Stomach (tissue), 9 donors: Measurements from ENCODE around the gene GP5. TPM values are rescaled to one million over a fixed set of nuclear protein-coding genes. Genes with fewer than 3 reads are reported as not detected.

Experiments
- DNase-seq, 2 donors: peaks; one replicate each; pipeline versions ENCODE4 v3.0.0 to v3.0.0-alpha.2; 2013 to 2019
- H3K27ac ChIP-seq, 5 donors: fragments of 200-600 bp in 4 of 5; sonication (generic) in 4 of 5; one replicate each; pipeline ENCODE4 v1.5.1; 2013 to 2019; ENCODE audit warnings: mild to moderate bottlenecking in 1 of 5, moderate library complexity in 1 of 5
- H3K27me3 ChIP-seq, 3 donors: fragments of 200-600 bp; sonication (generic); one replicate each; pipeline ENCODE4 v1.5.1; 2017 to 2019; ENCODE audit warnings: mixed run types in 1 of 3
- H3K36me3 ChIP-seq, 4 donors: fragments of 200-600 bp; sonication (generic); 1 replicate in 3 of 4; 2 replicates in 1 of 4; pipeline ENCODE4 v1.5.1; 2016 to 2019
- H3K4me1 ChIP-seq, 4 donors: fragments of 200-600 bp; sonication (generic); one replicate each; pipeline ENCODE4 v1.5.1; 2016 to 2019
- H3K4me3 ChIP-seq, 4 donors: fragments of 200-600 bp; sonication (generic) in 3 of 4; one replicate each; pipeline ENCODE4 v1.5.1; 2016 to 2019; ENCODE audit warnings: mild to moderate bottlenecking in 1 of 4
- H3K9me3 ChIP-seq, 4 donors: fragments of 200-600 bp; sonication (generic); one replicate each; pipeline ENCODE4 v1.5.1; 2016 to 2019
- CTCF ChIP-seq, 7 experiments: fragments of 450-650 bp in 4 of 7; fragments of 200-600 bp in 3 of 7; sonication (generic) in 3 of 7; IDR thresholded peaks; one replicate each; pipeline ENCODE4 v1.5.1; 2016 to 2019; ENCODE audit warnings: antibody characterized with exemption in 7 of 7, control low read depth in 2 of 7, mild to moderate bottlenecking in 1 of 7
- EP300 ChIP-seq: sonication (generic); formaldehyde crosslinking; IDR thresholded peaks from one replicate; pipeline ENCODE4 v1.6.1; 2017; ENCODE audit warnings: antibody characterized with exemption
- POLR2A ChIP-seq, 4 donors: fragments of 450-650 bp; IDR thresholded peaks; one replicate each; pipeline ENCODE4 v1.6.1; 2016; ENCODE audit warnings: antibody characterized with exemption in 4 of 4, control low read depth in 2 of 4, mild to moderate bottlenecking in 1 of 4, moderate library complexity in 1 of 4
- POLR2AphosphoS5 ChIP-seq, 3 donors: sonication (generic); formaldehyde crosslinking; IDR thresholded peaks; one replicate each; pipeline ENCODE4 v1.6.1; 2016; ENCODE audit warnings: antibody characterized with exemption in 3 of 3
- WGBS, 5 donors: extraction: QIAGEN DNeasy Blood & Tissue Kit in 3 of 5; methylation state at CpG; one replicate each; pipeline versions ENCODE4 v1.1.5 to v1.1.7; 2013 to 2018; 5-methylcytosine and 5-hydroxymethylcytosine counted together
- intact Hi-C: fragments of 100-400 bp; cut with DNase I; formaldehyde crosslinking; loops from one replicate; pipeline ENCODE4 v1.15.1; 2023; ENCODE audit warnings: low total_unique reads
- polyA plus RNA-seq, 3 donors: library from polyadenylated mRNA; stranded (reverse); fragments of 200-250 nt; gene quantifications; one replicate each; pipeline ENCODE4 v1.2.3, GENCODE V29; 2013
- total RNA-seq, 5 donors: library from RNA; depleted of rRNA; stranded (reverse); fragments of >200 nt; gene quantifications; one replicate each; pipeline versions ENCODE4 v1.1.0 to v1.2.3, GENCODE V29; 2014 to 2016
- donor health status: healthy with polysubstance abuse.
- donor health status: Bipolar disorder and iron deficiency.
- donor health status: healthy.

Gene GP5
- total and polyA plus RNA-seq, 8 donors = 0.18 TPM; not detected in 7

DNA sequence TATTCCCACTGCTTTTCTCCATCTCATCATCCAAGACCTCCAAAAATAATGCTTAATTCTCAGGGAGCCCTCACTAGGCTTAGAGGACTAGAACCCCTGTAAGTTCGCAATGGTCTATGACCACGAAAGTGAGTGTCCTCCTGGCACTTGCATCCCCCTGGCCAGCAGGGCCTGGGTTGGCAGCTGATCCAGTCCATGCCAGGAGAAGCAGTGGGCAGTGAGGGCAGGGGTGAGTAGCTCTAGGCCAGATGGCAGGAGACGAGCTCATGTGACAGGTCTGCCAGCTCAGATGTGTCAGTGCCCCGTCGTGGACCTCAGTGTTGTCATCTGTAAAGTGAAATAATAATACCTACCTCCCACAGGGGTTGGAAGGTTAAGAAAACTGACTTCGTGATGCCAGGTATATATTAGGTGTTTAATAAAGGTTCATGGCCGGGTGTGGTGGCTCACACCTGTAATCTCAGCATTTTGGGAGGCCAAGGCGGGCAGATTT, 11.1 kb downstream of the GP5 start:
- Histone ChIP-seq H3K9me3 (peaks cover 0 to 6% (median 0%) of the 10 kb centered on the region in 4 donors), H3K27ac (no peak overlapping the region), H3K4me1 (no peaks in the 10 kb centered on the region), H3K36me3 (no peaks in the 10 kb centered on the region), H3K4me3 (no peak overlapping the region), H3K27me3 (peaks cover 0 to 18% (median 0%) of the 10 kb centered on the region in 3 donors)
- TF ChIP-seq POLR2A (IDR thresholded peaks at IDR 0.05) = no peak
- no peak for TF ChIP-seq CTCF (IDR thresholded peaks at IDR 0.05)
- no peak for TF ChIP-seq POLR2AphosphoS5 (IDR thresholded peaks at IDR 0.05)
- no peak for TF ChIP-seq EP300
- DNase-seq = no peak
- WGBS, 5 donors = 96 to 98% (median 97%) methylated on average over 8 of the region's 8 CpGs
- intact Hi-C loops = no loop called here

- H3K4me3 ChIP-seq = no peak overlapping the region
- peaks cover 0 to 6% (median 0%) of the 10 kb centered on the region in 4 donors for H3K9me3 ChIP-seq
- H3K4me1 ChIP-seq = no peaks in the 10 kb centered on the region
- no peak overlapping the region for H3K27ac ChIP-seq
- H3K36me3 ChIP-seq = no peaks in the 10 kb centered on the region
- intact Hi-C loops = no loop called here
- TF ChIP-seq POLR2A (IDR thresholded peaks at IDR 0.05) (no peak), CTCF (IDR thresholded peaks at IDR 0.05) (no peak), POLR2AphosphoS5 (IDR thresholded peaks at IDR 0.05) (no peak), EP300 (no peak)
- WGBS, 5 donors = 93 to 97% (median 96%) methylated on average over 4 to 6 of the region's 6 CpGs
- H3K27me3 ChIP-seq = peaks cover 0 to 14% (median 0%) of the 10 kb centered on the region in 3 donors
- DNase-seq = no peak
These were observed 11.8 kb downstream of the GP5 start for GRCh38 chr3:194387276-194387675.

GRCh38 chr3:194386648-194387047, 12.4 kb downstream of the GP5 start:
- H3K4me1 ChIP-seq = peaks cover 0 to 2% (median 0%) of the 10 kb centered on the region in 4 donors
- 26 to 45% (median 40%) methylated on average over 7 of the region's 7 CpGs for WGBS, 5 donors
- intact Hi-C loops = no loop called here
- no peaks in the 10 kb centered on the region for H3K36me3 ChIP-seq
- peaks cover 0 to 13% (median 0%) of the 10 kb centered on the region in 3 donors for H3K27me3 ChIP-seq
- TF ChIP-seq POLR2AphosphoS5 (IDR thresholded peaks at IDR 0.05) (no peak), CTCF (IDR thresholded peaks at IDR 0.05) (no peak), POLR2A (IDR thresholded peaks at IDR 0.05) (no peak), EP300 (no peak)
- no peak overlapping the region for H3K27ac ChIP-seq
- no peak overlapping the region for H3K4me3 ChIP-seq
- H3K9me3 ChIP-seq = peaks cover 0 to 6% (median 0%) of the 10 kb centered on the region in 4 donors
- no peak for DNase-seq

DNA sequence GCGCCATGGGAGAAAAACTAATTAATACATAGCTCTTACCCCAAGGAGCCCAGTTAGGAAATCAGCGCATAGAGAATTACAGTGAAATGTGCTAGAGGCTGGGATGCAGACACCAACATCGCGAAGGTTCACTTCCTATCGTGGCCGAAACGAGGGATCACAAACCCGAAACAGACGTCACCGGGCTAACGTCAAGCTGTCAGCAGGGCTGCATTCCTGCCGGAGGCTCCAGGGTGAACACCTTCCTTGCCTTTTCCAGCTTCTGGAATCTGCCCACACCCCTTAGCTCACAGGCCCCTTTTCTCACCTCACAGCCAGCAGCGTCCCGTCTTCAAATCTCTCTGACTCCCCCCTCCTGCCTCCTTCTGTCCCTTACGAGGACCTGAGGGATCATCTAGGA, 13.0 kb downstream of the GP5 start:
- no peak for TF ChIP-seq EP300
- no peak for TF ChIP-seq POLR2AphosphoS5 (IDR thresholded peaks at IDR 0.05)
- no peak for TF ChIP-seq CTCF (IDR thresholded peaks at IDR 0.05)
- no peak for TF ChIP-seq POLR2A (IDR thresholded peaks at IDR 0.05)
- H3K27me3 ChIP-seq = peaks cover 0 to 19% (median 0%) of the 10 kb centered on the region in 3 donors
- 76 to 87% (median 84%) methylated on average over 15 of the region's 15 CpGs for WGBS, 5 donors
- H3K4me1 ChIP-seq = peaks cover 0 to 7% (median 0%) of the 10 kb centered on the region in 4 donors
- no peaks in the 10 kb centered on the region for H3K36me3 ChIP-seq
- intact Hi-C loops = no loop called here
- H3K9me3 ChIP-seq = peaks cover 0 to 5% (median 0%) of the 10 kb centered on the region in 4 donors
- DNase-seq = no peak
- no peak overlapping the region for H3K4me3 ChIP-seq
- H3K27ac ChIP-seq = no peak overlapping the region
